B cell (primary cell): ENCODE data around the gene PPIP5K2. TPM values are rescaled to one million over a fixed set of nuclear protein-coding genes. Genes with fewer than 3 reads are reported as not detected.

Experiments
- ATAC-seq: fragments of 200-7000 bp; cut with Tn5 transposase; one replicate; pipeline ENCODE4 v1.10.0; 2021; ENCODE audit warnings: low read depth, mild to moderate bottlenecking, moderate number of reproducible peaks, moderate library complexity
- CTCF ChIA-PET: fragments of 350-600 bp; sonication (Branson Sonifier 250); formaldehyde crosslinking; loops from one replicate; lab custom pipeline; 2021; ENCODE audit warnings: antibody characterized with exemption, inconsistent platforms; lab: Charles Lee
- POLR2A ChIA-PET: fragments of 350-600 bp; sonication (Branson Sonifier 250); formaldehyde crosslinking; loops from one replicate; lab custom pipeline; 2021; ENCODE audit warnings: antibody characterized with exemption; lab: Charles Lee
- DNase-seq: peaks from one replicate; pipeline ENCODE4 v3.0.0; 2013
- H2AFZ ChIP-seq: 2 replicates; pipeline ENCODE4 v1.6.1; 2012; ENCODE audit warnings: mild to moderate bottlenecking, low read depth, low read length; ENCODE audit not compliant: insufficient read depth, poor library complexity, severe bottlenecking
- H3K27ac ChIP-seq, 2 donors: 1 replicate in 1 of 2; 2 replicates in 1 of 2; pipeline ENCODE4 v1.5.1; 2012 to 2013; ENCODE audit warnings: low read length in 2 of 2, mild to moderate bottlenecking in 2 of 2, moderate library complexity in 1 of 2
- H3K27me3 ChIP-seq, 4 experiments: fragments of 200-600 bp in 1 of 4; sonication (generic) in 1 of 4; replicated peaks in 1 of 4; 1 replicate in 2 of 4; 2 replicates in 2 of 4; pipeline versions ENCODE4 v1.6.1 to v1.7.0; 2013 to 2016; ENCODE audit warnings: low read length in 3 of 4, mild to moderate bottlenecking in 2 of 4, mixed read lengths in 1 of 4, moderate library complexity in 1 of 4; ENCODE audit not compliant: insufficient read depth in 4 of 4, control insufficient read depth in 3 of 4; ENCODE audit errors: control extremely low read depth in 1 of 4
- H3K36me3 ChIP-seq, 2 experiments: replicated peaks in 1 of 2; 1 replicate in 1 of 2; 2 replicates in 1 of 2; pipeline versions ENCODE4 v1.6.1 to v1.7.1; 2013; ENCODE audit warnings: low read length in 1 of 2; ENCODE audit not compliant: insufficient read depth in 2 of 2, control insufficient read depth in 1 of 2; ENCODE audit errors: control extremely low read depth in 1 of 2, extremely low read depth in 1 of 2
- H3K4me1 ChIP-seq, 2 donors: fragments of 200-600 bp in 1 of 2; sonication (generic) in 1 of 2; 1 replicate in 1 of 2; 2 replicates in 1 of 2; pipeline versions ENCODE4 v1.5.1 to v1.6.1; 2013 to 2017; ENCODE audit warnings: low read length in 2 of 2; ENCODE audit not compliant: control insufficient read depth in 2 of 2, insufficient read depth in 2 of 2
- H3K4me2 ChIP-seq: replicated peaks from 2 replicates; pipeline ENCODE3; 2012; ENCODE audit warnings: mild to moderate bottlenecking, low read depth, low read length; ENCODE audit not compliant: poor library complexity, severe bottlenecking
- H3K4me3 ChIP-seq, 5 experiments: fragments of 200-600 bp in 1 of 5; sonication (generic) in 1 of 5; 1 replicate in 3 of 5; 2 replicates in 2 of 5; pipeline versions ENCODE4 v1.5.1 to v1.7.0; 2011 to 2016; ENCODE audit warnings: low read length in 4 of 5, mild to moderate bottlenecking in 4 of 5, low read depth in 2 of 5, control low read depth in 1 of 5, moderate library complexity in 1 of 5; ENCODE audit not compliant: insufficient read depth in 1 of 5; ENCODE audit errors: control extremely low read depth in 1 of 5, extremely low read depth in 1 of 5
- H3K79me2 ChIP-seq: fragments of 200-600 bp; sonication (generic); one replicate; pipeline ENCODE4 v1.6.0; 2016; ENCODE audit warnings: low read length; ENCODE audit not compliant: control insufficient read depth, insufficient read depth
- H3K9ac ChIP-seq: fragments of 200-600 bp; sonication (generic); 2 replicates; pipeline ENCODE4 v1.6.1; 2017; ENCODE audit warnings: mild to moderate bottlenecking, low read length, moderate library complexity
- H3K9me3 ChIP-seq, 3 donors: one replicate each; pipeline versions ENCODE4 v1.6.1 to v1.7.1; 2013; ENCODE audit warnings: low read length in 2 of 3; ENCODE audit not compliant: control insufficient read depth in 2 of 3, insufficient read depth in 1 of 3; ENCODE audit errors: control extremely low read depth in 1 of 3
- H4K20me1 ChIP-seq: 2 replicates; pipeline ENCODE4 v1.6.0; 2012; ENCODE audit warnings: mild to moderate bottlenecking, low read length; ENCODE audit not compliant: insufficient read depth, control insufficient read depth, poor library complexity, severe bottlenecking
- H3K27ac Mint-ChIP-seq: one replicate; pipeline ENCODE4 v1.8.0; 2021; ENCODE audit warnings: mixed read lengths
- H3K27me3 Mint-ChIP-seq: one replicate; pipeline ENCODE4 v1.8.0; 2021; ENCODE audit warnings: mixed read lengths
- H3K4me1 Mint-ChIP-seq: one replicate; pipeline ENCODE4 v1.8.0; 2021; ENCODE audit warnings: mixed read lengths
- H3K4me3 Mint-ChIP-seq: one replicate; pipeline ENCODE4 v1.8.0; 2021; ENCODE audit warnings: mixed read lengths
- H3K9me3 Mint-ChIP-seq: one replicate; pipeline ENCODE4 v1.8.0; 2022; ENCODE audit warnings: mixed read lengths; ENCODE audit not compliant: insufficient read depth
- CTCF ChIP-seq: fragments of 200-600 bp; IDR thresholded peaks from one replicate; pipeline ENCODE4 v1.8.0; 2022; ENCODE audit warnings: antibody characterized with exemption, mild to moderate bottlenecking
- EZH2 ChIP-seq: IDR thresholded peaks from 2 replicates; pipeline ENCODE4 v1.6.1; 2012; ENCODE audit warnings: borderline replicate concordance, low read depth, mild to moderate bottlenecking, moderate library complexity, low read length; ENCODE audit not compliant: insufficient read depth, poor library complexity, severe bottlenecking
- WGBS: methylation state at CpG from one replicate; pipeline ENCODE4 v1.1.5; 2013; ENCODE audit warnings: missing lambda C conversion rate; ENCODE audit not compliant: insufficient coverage; 5-methylcytosine and 5-hydroxymethylcytosine counted together
- intact Hi-C: fragments of 100-400 bp; cut with micrococcal nuclease; formaldehyde crosslinking; loops from one replicate; pipeline ENCODE4 v1.10.0; 2022
- polyA plus RNA-seq: library from polyadenylated mRNA; depleted of rRNA; stranded (reverse); fragments of >200 nt; gene quantifications from 2 replicates; pipeline ENCODE4 v1.2.3, GENCODE V29; 2012
- total RNA-seq, 2 donors: library from RNA; stranded (reverse); fragments of 120-200 nt in 1 of 2; gene quantifications; 1 replicate in 1 of 2; 2 replicates in 1 of 2; pipeline versions ENCODE4 v1.2.3 to v1.2.4, GENCODE V29; 2013 to 2022

PPIP5K2 gene
- total and polyA plus RNA-seq, 2 donors (not counting 1 experiment from before 2014, with no cell fraction given): 14.5 to 80.5 TPM

- H4K20me1 ChIP-seq: no peaks in the 10 kb centered on the region
- peaks cover 0 to 5% of the 10 kb centered on the region in 2 experiments for H3K36me3 ChIP-seq
- POLR2A ChIA-PET: no interaction called here
- H2AFZ ChIP-seq: no peak overlapping the region
- H3K27me3 Mint-ChIP-seq: no peaks in the 10 kb centered on the region
- no peaks in the 10 kb centered on the region for H3K9me3 ChIP-seq
- H3K4me3 ChIP-seq: no peak overlapping the region
- H3K79me2 ChIP-seq: peaks cover 39% of the 10 kb centered on the region
- intact Hi-C loops: no loop called here
- no peak for TF ChIP-seq EZH2
- TF ChIP-seq CTCF: no peak
- no peaks in the 10 kb centered on the region for H3K27me3 ChIP-seq
- H3K4me1 ChIP-seq: no peaks in the 10 kb centered on the region
- no peak overlapping the region for H3K27ac Mint-ChIP-seq
- no peak overlapping the region for H3K27ac ChIP-seq
- H3K4me1 Mint-ChIP-seq: peaks cover 23% of the 10 kb centered on the region
- ATAC-seq (no peak), DNase-seq (no peak)
- H3K4me2 ChIP-seq: no peak overlapping the region
- CTCF ChIA-PET: interaction anchor here (0.8 kb wide), 1 partner anchor 11 kb away, joined by 6 read pairs; no protein-coding TSS in a partner anchor
- H3K4me3 Mint-ChIP-seq: no peak overlapping the region
- no peaks in the 10 kb centered on the region for H3K9me3 Mint-ChIP-seq
- no peak overlapping the region for H3K9ac ChIP-seq
Observed at GRCh38 chr5:103128202-103128601, 8.1 kb downstream of the PPIP5K2 start.

- no peak overlapping the region for H3K4me3 ChIP-seq
- H3K9ac ChIP-seq: no peak overlapping the region
- no peaks in the 10 kb centered on the region for H3K9me3 Mint-ChIP-seq
- no peaks in the 10 kb centered on the region for H4K20me1 ChIP-seq
- intact Hi-C loops: no loop called here
- DNase-seq: no peak
- H3K79me2 ChIP-seq: peaks cover 6% of the 10 kb centered on the region
- no peaks in the 10 kb centered on the region for H3K4me1 ChIP-seq
- H3K27ac Mint-ChIP-seq: no peak overlapping the region
- H3K4me3 Mint-ChIP-seq: no peak overlapping the region
- H3K27me3 ChIP-seq: no peaks in the 10 kb centered on the region
- WGBS: no CpG with 5 or more reads among the region's 1 CpG
- ChIA-PET POLR2A (no interaction called here), CTCF (interaction anchor here (1.2 to 1.3 kb wide), 2 partner anchors 13 to 548 kb away, joined by 3 read pairs; no protein-coding TSS in a partner anchor)
- H3K36me3 ChIP-seq: peaks cover 4 to 13% of the 10 kb centered on the region in 2 experiments
- no peak overlapping the region for H2AFZ ChIP-seq
- no peak overlapping the region for H3K27ac ChIP-seq
- no peak overlapping the region for H3K4me2 ChIP-seq
- no peak for TF ChIP-seq CTCF
- no peak for TF ChIP-seq EZH2
- no peak for ATAC-seq
- H3K9me3 ChIP-seq: no peaks in the 10 kb centered on the region
- peaks cover 9% of the 10 kb centered on the region for H3K4me1 Mint-ChIP-seq
- H3K27me3 Mint-ChIP-seq: no peaks in the 10 kb centered on the region
Observed at GRCh38 chr5:103132684-103133083, 12.6 kb downstream of the PPIP5K2 start.
